IPS DF 4.7 (cell line): ENCODE data around the gene MYO3B.

Source experiments
- DNase-seq: peaks from one replicate; pipeline ENCODE4 v3.0.0-alpha.2; 2013; ENCODE audit warnings: low spot score; ENCODE audit errors: extremely low read depth

The MYO3B gene

GRCh38 chr2:170177950-170178781 lies at the start of gene MYO3B:
Gene MYO3B (plus strand): TSS chr2:170178147. CDS start chr2:170178288, 141 bp downstream.
- DNase-seq: no peak

- DNase-seq: no peak
Observed at GRCh38 chr2:170139276-170139967, 38.5 kb upstream of the MYO3B start.

- DNase-seq: no peak
Observed at GRCh38 chr2:170140561-170140960, 37.4 kb upstream of the MYO3B start.

GRCh38 chr2:170141865-170142264 lies 36.1 kb upstream of the MYO3B start:
- no peak for DNase-seq

GRCh38 chr2:170142502-170142901 lies 35.4 kb upstream of the MYO3B start:
- DNase-seq: no peak

- no peak for DNase-seq
Observed at GRCh38 chr2:170143045-170143717, 34.8 kb upstream of the MYO3B start.

- DNase-seq: no peak
Observed at GRCh38 chr2:170144761-170145160, 33.2 kb upstream of the MYO3B start.

- no peak for DNase-seq
Observed at GRCh38 chr2:170145191-170145590, 32.8 kb upstream of the MYO3B start.

- no peak for DNase-seq
Observed at GRCh38 chr2:170145675-170146432, 32.1 kb upstream of the MYO3B start.

- no peak for DNase-seq
Observed at GRCh38 chr2:170146784-170147183, 31.2 kb upstream of the MYO3B start.

- no peak for DNase-seq
Observed at GRCh38 chr2:170147576-170147975, 30.4 kb upstream of the MYO3B start.

- no peak for DNase-seq
Observed at GRCh38 chr2:170148161-170148560, 29.8 kb upstream of the MYO3B start.

- no peak for DNase-seq
Observed at GRCh38 chr2:170152421-170152820, 25.5 kb upstream of the MYO3B start.

GRCh38 chr2:170155022-170155722 lies 22.8 kb upstream of the MYO3B start:
- peak; percentile 68 for DNase-seq

- no peak for DNase-seq
Observed at GRCh38 chr2:170155723-170156253, 22.2 kb upstream of the MYO3B start.

- DNase-seq: no peak
Observed at GRCh38 chr2:170156592-170156991, 21.4 kb upstream of the MYO3B start.

GRCh38 chr2:170157025-170157684 lies 20.8 kb upstream of the MYO3B start:
- no peak for DNase-seq

GRCh38 chr2:170159060-170159459 lies 18.9 kb upstream of the MYO3B start:
- no peak for DNase-seq

- DNase-seq: no peak
Observed at GRCh38 chr2:170161516-170162270, 16.3 kb upstream of the MYO3B start.
